Tibial nerve (tissue), 4 donors: ENCODE results near the gene MIXL1.

ENCODE experiments used
- CTCF ChIP-seq, 5 experiments: fragments of 200-600 bp in 3 of 5; fragments of 450-650 bp in 2 of 5; sonication (generic) in 3 of 5; IDR thresholded peaks; one replicate each; pipeline ENCODE4 v1.5.1; 2016 to 2019; ENCODE audit warnings: antibody characterized with exemption in 5 of 5, mild to moderate bottlenecking in 3 of 5, moderate library complexity in 2 of 5
- EP300 ChIP-seq, 2 donors: sonication (generic); formaldehyde crosslinking; IDR thresholded peaks; one replicate each; pipeline ENCODE4 v1.6.1; 2017; ENCODE audit warnings: antibody characterized with exemption in 2 of 2, mild to moderate bottlenecking in 1 of 2
- POLR2A ChIP-seq, 2 donors: fragments of 450-650 bp; IDR thresholded peaks; one replicate each; pipeline ENCODE4 v1.6.1; 2017; ENCODE audit warnings: antibody characterized with exemption in 2 of 2, mild to moderate bottlenecking in 2 of 2, moderate library complexity in 2 of 2

DNA sequence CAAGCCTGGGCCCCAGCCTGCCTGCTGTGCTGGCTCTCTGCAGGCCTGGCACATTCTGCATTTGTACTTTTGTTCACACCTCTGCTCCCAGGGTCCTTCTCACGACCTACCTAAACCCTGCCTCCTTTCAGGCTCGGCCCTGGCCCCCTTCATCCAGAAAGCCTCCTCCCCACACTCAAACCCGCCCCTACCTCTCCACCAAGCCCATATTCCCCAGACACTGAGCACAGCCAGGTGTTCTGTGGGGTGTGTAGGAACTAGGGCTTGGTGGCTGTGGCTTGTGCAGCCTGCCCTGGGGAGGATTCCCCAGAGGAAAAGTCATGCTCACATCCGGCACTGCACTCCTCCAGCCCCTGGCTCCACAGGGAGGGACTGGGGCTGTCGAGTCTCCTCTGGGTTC, 8.2 kb upstream of the MIXL1 start:
- TF ChIP-seq CTCF (IDR thresholded peaks at IDR 0.05) (no peak), POLR2A (IDR thresholded peaks at IDR 0.05) (no peak), EP300 (IDR thresholded peaks at IDR 0.05) (no peak)
